K562 (cell line): ENCODE measurements around the gene PICK1. TPM values are rescaled to one million over a fixed set of nuclear protein-coding genes. Genes with fewer than 3 reads are reported as not detected.

Source experiments
- CBX3 ChIP-seq, 2 experiments: IDR thresholded peaks; 1 replicate in 1 of 2; 2 replicates in 1 of 2; pipeline ENCODE4 v1.6.1; 2012; ENCODE audit warnings: inconsistent platforms in 2 of 2, low read length in 2 of 2, borderline replicate concordance in 1 of 2, control low read depth in 1 of 2
- CREB3L1 ChIP-seq: fragments of 450-650 bp; IDR thresholded peaks from 2 replicates; pipeline ENCODE4 v1.6.1; 2014; ENCODE audit warnings: low read depth, mild to moderate bottlenecking, moderate library complexity, borderline replicate concordance
- CREM ChIP-seq: IDR thresholded peaks from 2 replicates; pipeline ENCODE4 v1.6.1; 2014; ENCODE audit warnings: antibody characterized with exemption, low read depth
- DEAF1 ChIP-seq: fragments of 450-650 bp; formaldehyde crosslinking; IDR thresholded peaks from 2 replicates; pipeline ENCODE4 v1.4.0; 2020; ENCODE audit warnings: mild to moderate bottlenecking, moderate library complexity
- ELF1 ChIP-seq: fragments of 200-800 bp; sonication (Bioruptor generic); IDR thresholded peaks from 2 replicates; pipeline ENCODE4 v1.6.1; 2016; ENCODE audit warnings: missing genetic modification characterization, missing compliant biosample characterization
- ETS2 ChIP-seq: IDR thresholded peaks from 2 replicates; pipeline ENCODE4 v1.6.1; 2016; ENCODE audit warnings: borderline replicate concordance, missing genetic modification characterization, mild to moderate bottlenecking, moderate library complexity, missing compliant biosample characterization; ENCODE audit not compliant: poor library complexity, severe bottlenecking
- HOXB6 ChIP-seq: fragments of 250-450 bp; sonication (Bioruptor Pico); IDR thresholded peaks from 2 replicates; pipeline ENCODE4 v1.5.1; 2022; ENCODE audit warnings: mild to moderate bottlenecking, borderline replicate concordance
- ID3 ChIP-seq, 2 experiments: fragments of 250-450 bp in 1 of 2; fragments of 450-650 bp in 1 of 2; sonication (Bioruptor Pico) in 1 of 2; IDR thresholded peaks; 2 replicates each; pipeline versions ENCODE4 v1.6.1 to v1.8.0; 2016 to 2021; ENCODE audit warnings: mild to moderate bottlenecking in 2 of 2, moderate library complexity in 2 of 2, missing compliant biosample characterization in 1 of 2, missing genetic modification characterization in 1 of 2
- PATZ1 ChIP-seq: fragments of 250-450 bp; sonication (Bioruptor Pico); IDR thresholded peaks from 2 replicates; pipeline ENCODE4 v1.5.0; 2020; ENCODE audit warnings: mild to moderate bottlenecking, borderline replicate concordance
- SMARCC2 ChIP-seq: fragments of 450-650 bp; IDR thresholded peaks from 2 replicates; pipeline ENCODE4 v1.6.1; 2017; ENCODE audit warnings: antibody characterized with exemption, moderate library complexity, mild to moderate bottlenecking, low read depth
- TAF9B ChIP-seq: fragments of 450-650 bp; IDR thresholded peaks from 2 replicates; pipeline ENCODE4 v1.6.1; 2018; ENCODE audit warnings: mild to moderate bottlenecking; ENCODE audit not compliant: partially characterized antibody
- TGIF2 ChIP-seq: sonication (generic); formaldehyde crosslinking; IDR thresholded peaks from 2 replicates; pipeline ENCODE4 v1.8.1; 2022; ENCODE audit warnings: mild to moderate bottlenecking, missing genetic modification reagents, moderate library complexity
- ZNF398 ChIP-seq: fragments of 250-450 bp; sonication (Bioruptor Pico); IDR thresholded peaks from 2 replicates; pipeline ENCODE4 v1.8.0; 2021; ENCODE audit warnings: moderate library complexity, mild to moderate bottlenecking, inconsistent platforms
- ZNF507 ChIP-seq: conservative IDR thresholded peaks from 2 replicates; pipeline ENCODE4 v1.6.1; 2017; ENCODE audit warnings: missing genetic modification characterization, missing compliant biosample characterization
- ZNF76 ChIP-seq: fragments of 250-450 bp; sonication (Bioruptor Pico); IDR thresholded peaks from 2 replicates; pipeline ENCODE4 v1.4.0; 2020; ENCODE audit warnings: mild to moderate bottlenecking, moderate library complexity, borderline replicate concordance
- polyA plus RNA-seq, 8 experiments: library from polyadenylated mRNA; depleted of rRNA in 4 of 8; stranded (reverse) in 5 of 8; unstranded in 3 of 8; fragments of >200 nt; fragmentation: Nextera tagmentation in 2 of 8; fragmentation: Illumina TruSeq in 1 of 8; extraction: Ambion mirVana in 2 of 8; extraction: Trizol in 1 of 8; gene quantifications; 2 replicates each; pipeline versions ENCODE4 v1.2.1 to v1.2.3, GENCODE V29; 2011 to 2014; ENCODE audit warnings: inconsistent platforms in 1 of 8, missing spikeins in 1 of 8
- total RNA-seq, 7 experiments: library from RNA; depleted of rRNA in 6 of 7; stranded (reverse); fragments of >200 nt in 6 of 7; fragmentation: Illumina TruSeq in 2 of 7; extraction: Trizol in 2 of 7; gene quantifications; 2 replicates each; pipeline versions ENCODE4 v1.2.1 to v1.2.3, GENCODE V29; 2011 to 2021; ENCODE audit warnings: low replicate concordance in 1 of 7

Gene PICK1
- total and polyA plus RNA-seq, 9 of the 15 experiments (the other 6 are each of a cell fraction or from before 2014, with no cell fraction given), result 0.06 to 11.0 (median 7.9) TPM; not detected in 1

GRCh38 chr22:38056969-38057891 lies at the start of gene PICK1 (continued):
- TF ChIP-seq PATZ1 (CRISPR knock-in tag) (no peak), DEAF1 (CRISPR knock-in tag) (no peak), CREM (peak; percentile 95), SMARCC2 (no peak), ZNF398 (CRISPR knock-in tag) (no peak), HOXB6 (CRISPR knock-in tag) (no peak), ZNF507 (tag) (no peak), CREB3L1 (peak; percentile 65; the same call in 1 of the 2 replicates), TAF9B (no peak), TGIF2 (CRISPR knock-in tag) (no peak), ELF1 (tag) (peak; percentile 92), ZNF76 (CRISPR knock-in tag) (no peak), ETS2 (tag) (no peak), ID3 (CRISPR knock-in tag; IDR thresholded peaks at IDR 0.05) (no peak), ID3 (tag; IDR thresholded peaks at IDR 0.05) (no peak), CBX3 (IDR thresholded peaks at IDR 0.05; ENCODE audit: borderline replicate concordance in 1 of 2, low read length in 2 of 2) (no peak)
